Lung microvascular endothelial cell (primary cell): Measurements from ENCODE around the gene CAMKK2. TPM values are rescaled to one million over a fixed set of nuclear protein-coding genes. Genes with fewer than 3 reads are reported as not detected.
"Not testable (repeated sequence)": the region's sequence is repeated elsewhere in the genome, so short reads cannot be mapped to it uniquely, and the experiment has no call there.

ENCODE experiments used
- DNase-seq, 2 donors: peaks; one replicate each; pipeline versions ENCODE4 v3.0.0 to v3.0.0-alpha.2; 2010; ENCODE audit warnings: low read depth in 2 of 2
- total RNA-seq: library from RNA; depleted of rRNA; stranded (reverse); fragments of >200 nt; gene quantifications from 2 replicates; pipeline ENCODE4 v1.2.1, GENCODE V29; 2014

Gene CAMKK2
- total RNA-seq = 14.8 and 31.2 TPM in 2 replicates

DNA sequence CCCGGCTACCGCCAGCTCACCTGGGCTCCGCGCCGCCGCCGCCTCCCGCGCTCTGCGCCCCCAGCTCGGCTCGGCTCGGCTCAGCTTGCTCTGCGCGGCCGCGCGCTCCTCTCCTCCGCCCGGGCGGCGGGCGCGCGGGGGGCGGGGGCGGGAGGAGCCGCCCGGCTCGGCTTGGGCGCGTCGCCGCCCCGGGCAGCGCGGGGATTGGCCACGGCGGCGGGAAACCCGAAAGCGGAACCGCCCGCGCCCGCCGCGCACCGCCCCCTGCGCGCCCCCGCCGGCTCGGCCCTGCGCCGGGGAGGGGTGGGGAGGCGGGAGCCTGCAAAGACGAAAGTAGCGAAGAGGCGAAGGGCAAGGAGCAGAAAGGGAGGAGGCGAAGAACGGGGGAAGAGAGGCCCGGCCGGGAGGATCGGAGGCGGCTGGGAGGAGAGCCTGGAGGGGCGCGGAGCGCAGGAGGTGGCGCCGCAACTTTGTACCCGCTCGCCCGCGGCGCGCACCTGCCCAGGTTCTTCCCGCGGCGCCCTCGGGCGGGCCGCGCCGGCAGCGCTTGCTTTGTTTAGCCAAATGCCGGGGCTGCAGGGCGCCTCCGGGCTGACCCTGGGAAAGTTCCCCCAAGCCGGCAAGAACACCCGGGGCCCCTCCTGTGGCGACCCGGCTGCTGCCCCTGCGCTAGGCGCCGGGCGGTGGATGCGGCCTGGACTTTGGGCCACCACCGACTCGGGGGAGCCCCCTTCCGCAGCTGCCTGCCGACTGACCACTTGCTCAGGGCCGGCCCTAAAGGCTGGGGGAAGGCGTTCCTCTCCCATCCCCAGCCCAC lies at the start of gene CAMKK2:
CAMKK2 (minus strand) TSS at position 92 of the 817 bp plus-strand sequence. CDS start 22,183 bp downstream, outside the sequence.
- peak; percentile 88 to 89 for DNase-seq

DNA sequence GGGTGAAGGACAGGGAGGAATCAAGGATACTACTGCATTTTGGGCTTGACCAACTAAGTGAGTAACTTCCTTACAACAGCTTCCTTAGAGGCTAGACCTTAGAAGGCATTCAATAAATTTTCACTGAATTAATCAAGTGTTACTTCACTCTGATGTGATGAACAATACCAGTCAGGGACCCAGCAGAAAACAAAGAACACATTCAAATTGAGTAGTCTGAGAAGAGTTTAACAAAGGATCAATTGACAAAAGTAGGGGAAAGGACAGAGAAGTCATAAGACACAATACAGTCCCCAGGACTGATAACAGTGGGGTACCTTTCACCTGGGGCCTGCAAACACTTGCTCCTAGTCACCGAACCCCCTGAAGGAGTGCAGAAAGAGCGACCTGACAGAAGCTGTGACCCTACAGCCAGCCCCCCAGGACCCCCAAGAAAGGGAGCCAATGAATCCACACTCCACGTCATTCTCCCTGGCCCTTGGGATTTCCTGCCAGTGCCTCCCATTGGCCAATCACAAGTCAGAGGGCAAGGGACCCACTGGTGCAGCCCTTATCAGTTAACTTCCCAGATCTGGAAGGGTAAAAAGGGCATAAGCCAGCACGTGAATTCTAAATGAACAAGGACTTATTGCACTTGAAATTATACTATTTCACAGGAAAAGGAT lies 48.8 kb upstream of the CAMKK2 start:
- peak in 1 of 2 donors; percentile 5 for DNase-seq

DNA sequence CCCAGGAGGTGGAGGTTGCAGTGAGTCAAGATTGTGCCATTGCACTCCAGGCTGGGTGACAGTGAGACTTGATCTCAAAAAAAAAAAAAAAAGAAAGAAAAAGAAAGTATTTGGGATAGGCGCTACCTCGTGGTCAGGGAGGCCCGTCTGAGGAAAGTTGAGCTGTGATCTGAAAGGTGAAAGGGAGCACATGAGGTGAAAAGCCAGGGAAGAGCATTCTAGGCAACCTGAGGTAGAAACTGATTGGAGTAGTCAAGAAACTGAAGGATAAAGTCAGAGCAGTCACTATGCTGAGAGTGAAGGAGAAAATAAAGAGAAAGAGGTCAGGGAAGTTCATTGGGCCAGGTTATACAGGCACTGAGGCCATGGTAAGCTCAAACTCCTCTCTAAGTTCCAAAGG lies 48.0 kb upstream of the CAMKK2 start:
- no peak for DNase-seq

DNA sequence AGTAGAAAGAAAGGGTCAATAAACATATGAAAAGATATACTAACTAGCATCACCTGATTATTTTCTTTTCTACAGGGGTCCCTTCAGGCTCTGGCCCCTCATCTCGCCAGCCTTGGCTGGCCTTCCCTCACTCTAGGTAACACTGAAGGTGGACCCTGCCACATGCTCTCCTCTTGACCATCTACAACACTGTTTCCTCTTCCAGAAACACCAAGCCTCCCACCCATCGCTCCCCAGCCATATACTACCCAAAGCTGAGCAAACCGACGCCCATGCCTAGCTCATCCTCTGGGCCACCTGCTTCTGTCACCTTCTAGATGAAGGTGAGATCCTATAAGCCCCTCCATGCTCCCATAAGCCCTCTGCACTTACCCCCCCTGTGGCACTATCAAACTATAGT lies 40.9 kb upstream of the CAMKK2 start:
- DNase-seq = no peak

DNA sequence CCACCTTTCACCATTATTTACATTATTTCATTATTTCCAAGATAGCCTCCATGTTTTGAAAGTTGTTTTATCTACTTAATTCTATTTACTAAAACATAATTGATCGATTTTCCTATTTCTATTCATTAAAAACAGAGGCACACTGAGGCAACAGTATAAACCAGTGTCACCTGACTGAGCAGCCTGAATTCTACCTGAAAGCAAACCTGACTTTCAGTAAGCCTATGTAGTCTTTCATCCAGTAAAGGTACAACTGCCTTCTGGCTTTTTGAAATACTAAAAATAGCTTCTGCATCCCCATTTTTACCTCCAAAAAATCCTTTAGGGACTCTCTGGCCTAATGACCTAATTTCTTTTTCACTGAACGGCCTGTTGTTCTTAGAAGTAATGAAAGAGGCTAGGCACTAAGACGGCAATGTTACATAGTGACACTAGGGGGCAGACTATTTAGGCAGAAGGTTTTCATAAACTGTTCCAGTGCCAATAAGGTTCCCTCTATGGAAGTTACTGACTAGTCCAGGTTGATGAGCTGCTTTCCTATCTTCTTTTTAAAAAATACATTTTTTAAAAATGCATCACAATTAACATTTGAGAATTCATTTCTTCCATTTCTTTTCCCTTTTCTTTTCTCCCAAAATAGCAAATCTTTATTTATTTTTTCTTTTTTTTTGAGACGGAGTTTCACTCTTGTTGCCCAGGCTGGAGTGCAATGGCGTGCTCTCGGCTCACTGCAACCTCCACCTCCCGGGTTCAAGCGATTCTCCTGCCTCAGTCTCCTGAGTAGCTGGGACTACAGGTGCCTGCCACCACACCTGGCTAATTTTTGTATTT lies 38.2 kb upstream of the CAMKK2 start:
- DNase-seq = peak; percentile 71 to 85

DNA sequence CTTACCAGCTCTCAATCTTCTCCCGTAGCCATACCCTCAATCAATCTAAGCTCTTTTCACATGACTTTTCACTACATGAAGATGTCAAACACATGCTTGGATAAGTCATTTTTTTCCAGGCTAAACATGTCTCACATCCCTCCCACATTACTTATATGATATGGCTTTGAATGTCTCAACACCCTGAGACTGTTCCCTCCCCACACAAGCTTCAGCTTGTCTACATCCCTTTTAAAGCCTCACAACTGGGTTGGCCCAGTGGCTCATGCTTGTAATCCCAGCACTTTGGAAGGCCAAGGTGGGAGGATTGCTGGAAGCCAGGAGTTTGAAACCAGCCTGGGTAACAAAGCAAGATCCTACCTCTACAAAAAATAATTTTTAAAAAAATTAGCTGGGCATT lies 37.2 kb upstream of the CAMKK2 start:
- no peak for DNase-seq

DNA sequence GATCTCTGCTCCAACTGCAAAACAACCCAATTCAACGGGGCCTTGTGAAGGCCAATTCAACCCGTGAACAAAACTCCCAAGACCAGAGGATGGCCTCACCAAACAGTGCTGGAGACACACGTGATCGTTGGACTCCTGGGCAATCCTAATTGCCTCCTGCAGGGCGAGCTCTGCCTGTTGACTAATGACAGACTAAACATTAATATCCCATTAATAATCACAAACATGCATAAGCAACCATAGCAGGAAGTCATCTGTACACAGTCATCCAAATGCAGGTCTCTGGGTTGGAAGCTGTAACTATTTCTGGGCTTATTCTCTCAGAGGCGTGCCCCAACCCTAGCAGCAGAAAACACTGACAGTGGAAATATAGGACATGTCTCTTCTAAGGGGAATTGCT lies 34.7 kb upstream of the CAMKK2 start:
- peak in 1 of 2 donors; percentile 50 for DNase-seq

DNA sequence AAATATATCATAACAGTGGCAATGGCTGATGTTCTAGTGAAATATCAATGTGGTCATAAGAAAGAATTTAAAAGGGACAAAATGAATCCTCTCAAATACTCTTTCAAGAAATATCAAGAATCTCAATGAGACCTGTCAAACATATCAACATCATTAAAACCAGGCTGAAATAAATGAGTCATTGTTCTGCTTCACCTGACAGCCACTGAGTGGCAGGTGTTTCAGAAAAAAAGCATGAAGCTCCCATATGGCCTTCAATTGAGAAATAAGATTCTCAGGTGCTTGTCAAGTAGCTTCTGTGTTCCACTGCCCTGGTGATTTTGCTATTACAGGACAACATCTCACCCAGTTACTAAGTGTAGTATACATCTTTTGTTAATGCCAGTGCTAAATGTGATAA lies 34.2 kb upstream of the CAMKK2 start:
- DNase-seq = no peak

DNA sequence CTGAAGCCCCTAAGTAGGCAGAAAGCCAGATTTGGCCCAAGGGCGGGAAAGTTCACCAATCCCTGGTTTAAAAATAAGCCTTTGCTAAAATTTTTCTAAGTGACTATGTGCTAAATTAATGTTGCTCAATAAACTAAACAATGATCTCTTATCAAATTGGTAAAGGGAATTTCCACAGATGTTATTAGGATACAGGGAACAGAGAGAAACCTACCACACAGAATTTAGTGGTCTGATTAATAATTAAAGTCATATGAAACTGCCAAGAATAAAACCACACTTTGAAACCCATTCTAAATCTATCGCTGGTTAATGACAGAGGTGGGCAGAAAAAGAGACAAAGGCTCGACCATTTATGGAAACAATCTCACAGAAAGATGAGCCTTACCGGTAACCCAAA lies 33.7 kb upstream of the CAMKK2 start:
- DNase-seq = no peak

DNA sequence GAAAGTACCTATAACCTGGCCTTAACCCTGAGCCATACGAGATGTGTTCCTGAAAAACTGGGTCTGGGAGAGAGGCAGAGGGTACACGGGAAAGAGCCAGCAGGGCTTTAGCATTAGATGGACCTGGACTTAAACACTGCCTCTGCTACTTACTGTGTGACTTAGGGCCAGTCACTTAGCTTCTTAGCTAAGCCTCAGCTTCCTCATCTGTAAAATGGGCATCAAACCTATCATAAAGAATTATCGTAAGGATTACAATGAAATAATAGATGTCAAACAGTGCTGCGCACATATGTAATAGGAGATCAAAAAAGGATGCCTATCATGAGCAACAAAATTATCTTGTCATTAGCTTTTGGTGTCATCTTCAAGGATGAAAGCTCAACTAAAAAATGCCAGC lies 32.1 kb upstream of the CAMKK2 start:
- no peak for DNase-seq

DNA sequence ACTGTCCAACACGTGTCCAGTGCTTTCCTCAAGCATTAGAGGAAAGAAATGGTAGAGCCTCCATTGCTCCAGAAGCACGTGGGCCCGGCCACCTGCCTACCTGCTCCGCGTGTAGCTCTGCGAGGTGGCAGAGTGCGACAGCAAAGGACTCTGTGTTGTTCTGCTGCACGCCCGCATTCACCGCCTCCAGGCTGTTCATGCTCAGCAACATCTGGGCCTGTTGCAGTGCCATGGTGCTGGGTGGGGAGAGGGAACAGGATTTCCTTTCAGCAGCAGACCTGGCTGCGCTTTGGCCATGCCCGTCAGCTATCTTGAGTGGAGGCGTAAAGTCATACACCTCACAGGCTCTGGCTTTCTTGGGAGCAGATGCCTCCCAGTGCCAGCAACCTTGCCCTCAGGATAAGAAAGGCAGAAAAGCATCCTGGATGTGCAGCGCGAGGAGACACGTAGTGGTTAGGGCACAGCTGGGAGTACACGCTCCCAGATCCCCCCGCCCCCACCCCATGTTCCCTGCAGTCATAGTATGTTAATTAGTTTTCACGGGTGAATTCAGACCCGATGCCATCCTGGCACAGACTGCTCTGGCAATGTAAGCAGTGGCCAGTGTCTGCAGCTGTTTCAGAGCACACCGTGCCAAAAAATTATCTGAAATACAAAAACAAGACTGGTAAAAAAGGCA lies 30.6 kb upstream of the CAMKK2 start:
- peak; percentile 19 to 27 for DNase-seq

DNA sequence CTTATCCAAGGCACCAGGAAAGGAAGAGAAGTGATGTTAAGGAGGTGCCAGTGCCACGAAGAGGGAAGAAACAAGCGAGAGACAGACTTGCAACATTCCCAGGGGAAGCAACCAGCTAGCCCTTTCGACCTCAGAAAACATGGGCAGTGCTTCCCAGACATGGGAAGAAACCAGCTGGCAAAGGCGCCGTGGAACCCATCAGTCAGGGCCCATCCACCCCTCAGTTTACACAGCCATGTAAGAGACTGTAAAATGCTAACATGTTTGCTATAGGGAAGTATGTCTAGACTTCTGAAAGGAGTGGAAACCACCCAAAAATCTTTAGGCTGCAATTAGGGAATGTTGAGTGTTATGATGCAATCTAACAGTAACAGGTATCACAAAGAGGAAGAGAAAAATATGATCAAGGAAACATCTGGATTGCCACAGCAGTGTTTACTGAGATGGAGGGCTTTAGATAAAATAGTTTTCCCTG lies 29.4 kb upstream of the CAMKK2 start:
- peak; percentile 37 to 51 for DNase-seq

DNA sequence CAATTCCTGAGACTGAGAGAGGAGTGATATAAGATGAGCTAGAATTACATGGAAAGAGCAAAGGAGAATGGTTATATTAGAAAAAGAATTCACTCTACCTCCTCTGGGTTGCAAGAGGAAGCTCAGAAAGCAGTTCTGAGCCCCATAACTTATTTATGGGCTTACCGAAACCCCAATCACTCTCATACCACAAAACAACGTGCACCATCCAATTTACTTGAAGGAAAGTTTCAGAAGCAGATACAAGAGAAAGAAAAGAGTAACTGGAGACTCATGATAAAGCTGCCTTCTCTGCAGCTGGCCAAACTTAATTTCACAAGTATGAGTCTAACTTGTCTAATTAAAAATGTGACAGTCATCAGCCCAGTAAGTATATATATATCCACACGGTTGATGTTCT lies 27.4 kb upstream of the CAMKK2 start:
- DNase-seq = no peak

DNA sequence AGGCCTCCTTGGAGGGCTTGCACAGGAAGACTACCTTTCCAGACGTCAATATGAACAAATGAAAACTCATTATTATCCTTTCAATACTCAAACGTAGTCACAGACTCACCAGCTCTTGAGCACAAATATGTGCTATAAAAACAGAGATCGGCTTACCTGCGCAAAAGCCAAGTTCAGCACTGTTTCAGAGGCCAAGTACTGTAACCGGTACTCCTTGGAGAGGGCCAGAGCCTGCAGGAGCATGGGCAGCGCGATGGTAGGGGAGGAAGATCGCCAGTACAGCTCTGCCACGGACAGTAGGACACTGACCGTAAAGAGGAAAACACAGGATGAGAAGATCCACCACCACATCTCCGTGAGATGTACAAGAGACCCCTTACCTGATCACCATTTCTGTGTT lies 21.6 kb upstream of the CAMKK2 start:
- DNase-seq = no peak

DNA sequence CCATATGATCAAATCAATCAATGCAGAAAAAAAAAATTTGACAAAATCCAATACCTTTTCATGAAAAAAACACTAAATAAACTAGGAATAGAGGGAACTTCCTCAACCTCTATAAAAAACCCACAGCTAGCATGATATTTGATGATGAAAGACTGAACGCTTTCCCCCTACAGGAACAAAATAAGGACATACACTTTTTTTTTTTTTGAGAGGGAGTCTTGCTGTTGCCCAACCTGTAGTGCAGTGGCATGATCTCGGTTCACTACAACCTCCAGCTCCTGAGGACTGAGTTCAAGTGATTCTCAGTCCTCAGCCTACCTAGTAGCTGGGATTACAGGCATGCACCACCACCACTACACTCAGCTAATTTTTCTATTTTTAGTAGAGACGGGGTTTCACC lies 17.9 kb upstream of the CAMKK2 start:
- no peak for DNase-seq

DNA sequence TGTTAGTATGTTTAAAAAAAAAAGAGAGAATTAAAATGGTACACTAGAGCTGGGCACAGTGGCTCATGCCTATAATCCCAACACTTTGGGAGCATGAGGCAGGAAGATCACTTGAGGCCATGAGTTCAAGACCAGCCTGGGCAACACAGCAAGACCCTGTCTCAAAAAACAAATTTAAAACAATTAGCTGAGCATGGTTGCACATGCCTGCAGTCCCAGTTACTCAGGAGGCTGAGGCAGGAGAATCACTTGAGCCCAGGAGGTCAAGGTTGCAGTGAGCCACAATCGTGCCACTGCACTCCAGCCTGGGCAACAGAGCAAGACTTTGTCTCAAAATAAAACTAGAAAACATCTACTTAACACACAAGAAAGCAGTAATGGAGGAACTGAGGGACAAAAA lies 13.7 kb upstream of the CAMKK2 start:
- DNase-seq = not testable (repeated sequence)

DNA sequence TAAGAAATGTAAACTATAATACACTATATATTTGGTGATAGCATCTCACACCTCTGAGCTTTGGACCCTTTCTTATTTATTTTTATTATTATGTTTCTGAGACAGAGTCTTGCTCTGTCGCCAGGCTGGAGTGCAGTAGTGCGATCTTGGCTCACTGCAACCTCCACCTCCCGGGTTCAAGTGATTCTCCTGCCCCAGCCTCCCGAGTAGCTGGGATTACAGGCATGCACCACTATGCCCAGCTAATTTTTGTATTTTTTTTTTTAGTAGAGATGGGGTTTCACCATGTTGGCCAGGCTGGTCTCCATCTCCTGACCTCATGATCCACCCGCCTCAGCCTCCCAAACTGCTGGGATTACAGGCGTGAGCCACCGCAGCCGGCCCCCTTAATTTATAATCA lies 10.9 kb upstream of the CAMKK2 start:
- not testable (repeated sequence) for DNase-seq

DNA sequence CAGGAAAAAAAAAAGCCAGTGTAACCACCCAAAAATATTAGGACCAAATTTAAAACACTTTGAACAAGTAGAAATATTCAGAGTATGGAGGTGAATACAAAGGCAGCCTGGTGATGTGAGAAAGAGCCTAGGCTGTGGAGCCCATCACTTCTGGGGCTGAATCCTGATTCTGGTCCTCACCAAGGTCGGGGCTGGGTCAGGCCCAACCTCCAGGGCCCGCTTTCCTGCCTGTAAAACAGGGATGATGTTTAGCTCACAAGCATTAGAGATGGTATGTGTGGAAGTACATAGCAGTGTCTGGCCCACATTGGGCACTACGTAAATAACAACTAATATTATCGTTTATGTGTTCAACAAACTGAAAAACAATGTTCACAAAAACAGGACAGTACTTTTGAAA lies 7.8 kb upstream of the CAMKK2 start:
- no peak for DNase-seq

DNA sequence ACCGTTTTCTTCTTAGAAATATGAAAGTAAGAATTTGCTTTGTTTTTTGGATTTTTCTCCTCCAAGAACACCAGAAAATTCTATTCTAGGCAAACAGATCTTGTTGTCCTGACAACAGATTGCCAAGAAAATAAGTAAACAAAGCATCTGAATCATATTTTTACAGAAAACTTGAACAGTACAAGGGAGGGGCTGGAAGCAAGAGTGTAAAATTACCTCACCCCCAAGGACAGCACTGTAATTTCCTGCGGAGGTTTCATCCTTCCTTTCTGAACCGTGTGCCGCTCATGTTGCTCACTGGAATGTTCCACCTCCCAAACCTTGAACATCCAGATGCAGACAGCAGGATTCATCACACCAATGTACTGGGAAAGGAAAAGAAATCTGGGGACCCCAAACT lies 5.4 kb upstream of the CAMKK2 start:
- DNase-seq = peak; percentile 47 to 50

DNA sequence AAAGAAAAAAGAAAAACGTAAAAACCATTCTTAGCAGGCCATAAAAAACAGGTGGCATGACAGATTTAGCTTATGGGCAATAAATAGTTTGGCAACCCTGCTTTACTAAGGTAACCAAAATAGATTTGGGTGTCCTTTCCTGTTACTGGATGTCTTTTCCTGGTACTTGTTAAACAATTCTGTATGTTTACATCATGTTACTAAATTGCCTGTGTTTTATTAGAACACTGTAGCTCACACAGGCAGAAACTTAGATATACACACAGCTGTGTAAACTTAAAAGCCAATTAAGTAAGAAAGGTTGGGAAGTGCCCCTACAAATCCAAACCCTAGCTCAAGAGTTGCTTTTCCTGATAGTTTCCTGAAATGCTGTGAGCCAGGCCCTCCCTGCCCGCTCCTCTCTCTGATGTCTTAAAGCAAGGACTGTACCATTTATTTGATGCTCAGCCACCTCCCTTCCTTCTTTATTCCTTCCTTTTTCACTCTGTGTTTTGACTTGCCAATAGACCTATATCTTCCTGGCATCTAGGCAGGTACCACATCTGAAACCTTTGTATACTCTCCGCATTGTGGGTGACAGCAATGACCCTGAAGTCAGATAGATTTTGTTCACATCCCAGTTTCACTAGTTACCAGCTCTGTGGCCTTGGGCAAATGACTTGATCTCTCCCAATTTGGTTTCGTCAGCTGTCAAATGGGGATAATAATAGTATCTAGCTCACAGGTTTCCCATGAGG lies 3.7 kb upstream of the CAMKK2 start:
- peak; percentile 31 to 32 for DNase-seq

DNA sequence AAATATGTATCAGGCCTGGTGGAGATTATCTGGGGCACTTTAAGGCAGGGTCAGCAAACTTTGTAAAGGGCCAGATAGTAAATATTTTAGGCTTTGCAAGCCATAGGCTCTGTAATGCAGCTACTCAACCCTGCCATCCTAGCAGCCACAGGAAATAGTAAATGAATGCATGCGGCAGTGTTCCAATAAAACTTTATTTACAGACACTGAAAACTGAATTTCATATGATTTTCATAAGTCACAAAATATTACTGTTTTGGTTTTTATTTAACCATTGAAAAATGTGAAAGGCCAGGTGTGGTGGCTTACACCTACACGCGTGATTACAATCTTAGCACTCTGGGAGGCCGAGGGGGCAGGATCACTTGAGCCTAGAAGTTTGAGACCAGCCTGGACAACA lies 3.2 kb upstream of the CAMKK2 start:
- DNase-seq = no peak
